ENCODE data around the gene DNAH2.

GRCh38 chr17:7822126-7822525 is 104.6 kb downstream of the DNAH2 start:
- TF ChIP-seq POLR2A (IDR thresholded peaks at IDR 0.05), result no peak
- TF ChIP-seq CTCF (IDR thresholded peaks at IDR 0.05), result no peak
- TF ChIP-seq POLR2AphosphoS5 (IDR thresholded peaks at IDR 0.05), result no peak

Data from sigmoid colon (tissue), 4 donors.